ENCODE data around the gene CNOT4.

DNA sequence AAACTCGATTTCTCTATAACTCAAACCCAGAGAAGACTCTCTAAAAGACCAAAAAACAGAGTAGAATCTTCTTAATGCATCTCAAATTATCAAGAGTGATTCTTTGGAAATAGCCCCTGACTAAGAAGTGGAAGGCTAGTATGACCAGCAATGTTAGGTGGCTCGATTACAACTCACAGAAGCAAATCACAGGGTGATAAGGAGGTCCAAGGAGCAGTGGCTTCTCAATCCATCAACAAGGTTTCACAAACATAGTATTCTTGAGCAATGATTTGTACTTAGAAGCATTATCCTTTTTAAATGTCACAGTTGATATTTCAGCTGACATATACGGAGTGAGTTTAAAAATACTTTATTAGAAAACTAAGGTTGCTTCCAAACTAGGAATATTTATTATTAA is 127.7 kb downstream of the CNOT4 start:
- TF ChIP-seq, protein P1, sequence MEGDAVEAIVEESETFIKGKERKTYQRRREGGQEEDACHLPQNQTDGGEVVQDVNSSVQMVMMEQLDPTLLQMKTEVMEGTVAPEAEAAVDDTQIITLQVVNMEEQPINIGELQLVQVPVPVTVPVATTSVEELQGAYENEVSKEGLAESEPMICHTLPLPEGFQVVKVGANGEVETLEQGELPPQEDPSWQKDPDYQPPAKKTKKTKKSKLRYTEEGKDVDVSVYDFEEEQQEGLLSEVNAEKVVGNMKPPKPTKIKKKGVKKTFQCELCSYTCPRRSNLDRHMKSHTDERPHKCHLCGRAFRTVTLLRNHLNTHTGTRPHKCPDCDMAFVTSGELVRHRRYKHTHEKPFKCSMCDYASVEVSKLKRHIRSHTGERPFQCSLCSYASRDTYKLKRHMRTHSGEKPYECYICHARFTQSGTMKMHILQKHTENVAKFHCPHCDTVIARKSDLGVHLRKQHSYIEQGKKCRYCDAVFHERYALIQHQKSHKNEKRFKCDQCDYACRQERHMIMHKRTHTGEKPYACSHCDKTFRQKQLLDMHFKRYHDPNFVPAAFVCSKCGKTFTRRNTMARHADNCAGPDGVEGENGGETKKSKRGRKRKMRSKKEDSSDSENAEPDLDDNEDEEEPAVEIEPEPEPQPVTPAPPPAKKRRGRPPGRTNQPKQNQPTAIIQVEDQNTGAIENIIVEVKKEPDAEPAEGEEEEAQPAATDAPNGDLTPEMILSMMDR (IDR thresholded peaks at IDR 0.05) = no peak
- TF ChIP-seq POLR2A (IDR thresholded peaks at IDR 0.05) (no peak), EP300 (IDR thresholded peaks at IDR 0.05) (no peak)

All from tibial nerve (tissue), 4 donors.